ENCODE results near the gene PTPRN2. TPM values are rescaled to one million over a fixed set of nuclear protein-coding genes. Genes with fewer than 3 reads are reported as not detected.
"Not testable (repeated sequence)": the region's sequence is repeated elsewhere in the genome, so short reads cannot be mapped to it uniquely, and the experiment has no call there.

Gene PTPRN2
- total and polyA plus RNA-seq, 5 experiments from 2014 or later: 0.69 to 1.5 (median 0.99) TPM

DNA sequence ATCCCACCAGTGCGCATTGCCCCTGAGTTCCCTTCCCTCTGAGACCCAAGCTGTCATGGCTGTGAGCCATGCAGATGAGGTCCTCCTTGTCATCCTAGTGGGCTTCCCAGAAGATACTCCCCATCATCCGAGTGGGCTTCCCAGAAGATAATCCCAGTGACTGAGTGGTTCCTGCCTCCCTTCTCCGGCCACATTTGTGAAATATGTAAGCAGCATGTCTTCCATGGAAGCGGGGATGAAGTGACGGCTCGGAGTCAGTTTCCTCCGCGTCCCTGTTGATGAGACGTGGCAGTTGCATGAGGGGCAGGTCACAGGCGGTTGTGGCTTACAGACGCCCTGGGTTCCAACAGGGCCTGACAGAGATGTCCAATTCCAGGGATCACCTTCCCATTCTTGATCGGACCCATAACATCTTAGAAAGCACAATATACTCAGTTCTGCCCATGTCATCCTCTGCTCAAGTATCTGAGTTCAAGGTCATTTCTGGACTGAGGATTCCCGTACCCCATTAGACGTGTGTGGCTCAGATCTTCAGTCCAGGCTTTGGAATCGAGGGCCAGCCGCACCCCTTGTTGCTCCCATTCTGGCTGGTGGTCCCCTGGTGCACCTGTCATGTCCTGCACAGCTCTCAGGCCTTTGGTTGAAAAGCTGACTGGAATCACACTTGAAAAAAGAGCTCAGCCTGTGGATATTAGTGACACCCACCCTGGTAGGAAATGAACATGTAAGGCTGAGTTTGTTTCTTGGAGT is 166.9 kb downstream of the PTPRN2 start:
- H3K9me3 Mint-ChIP-seq: peaks cover 0 to 10% (median 0%) of the 10 kb centered on the region in 9 donors
- no peak overlapping the region for H3K4me3 Mint-ChIP-seq
- ATAC-seq: no peak
- DNase-seq: peak in 1 of 10 donors; percentile 32
- H3K27me3 Mint-ChIP-seq: peaks cover 0 to 10% (median 3%) of the 10 kb centered on the region in 5 donors
- no peak overlapping the region for H3K27ac Mint-ChIP-seq
- POLR2A ChIA-PET: no interaction called here
- no peaks in the 10 kb centered on the region for H3K36me3 Mint-ChIP-seq
- no peaks in the 10 kb centered on the region for H3K4me1 Mint-ChIP-seq

DNA sequence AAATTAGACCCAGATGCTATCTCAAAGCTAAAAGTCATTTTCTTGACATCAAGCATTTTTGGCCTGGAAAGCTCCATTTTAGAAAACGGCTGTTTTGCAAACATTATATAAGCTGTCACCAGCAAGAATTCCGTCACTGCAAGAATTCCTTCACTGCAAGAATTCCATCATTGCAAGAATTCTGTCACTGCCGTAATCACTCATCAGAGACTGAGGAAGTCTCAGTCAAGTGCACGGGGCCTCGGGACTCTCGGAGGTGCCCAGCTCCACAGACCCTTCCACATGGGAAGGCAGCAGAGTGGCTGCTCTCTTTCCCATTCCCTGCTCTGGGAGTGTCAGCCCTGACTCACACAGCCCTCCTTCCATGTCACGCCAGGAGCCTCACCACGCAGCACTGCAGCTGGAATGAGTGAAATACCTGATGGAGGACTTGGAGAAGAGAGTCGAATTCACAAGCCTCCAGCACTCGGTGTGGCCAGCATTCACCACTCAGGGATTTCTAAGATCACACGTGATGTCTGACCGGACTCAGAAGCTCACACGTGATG is 168.3 kb downstream of the PTPRN2 start:
- peak in 1 of 10 donors; percentile 46 for DNase-seq
- H3K27me3 Mint-ChIP-seq: peaks cover 0 to 10% (median 3%) of the 10 kb centered on the region in 5 donors

DNA sequence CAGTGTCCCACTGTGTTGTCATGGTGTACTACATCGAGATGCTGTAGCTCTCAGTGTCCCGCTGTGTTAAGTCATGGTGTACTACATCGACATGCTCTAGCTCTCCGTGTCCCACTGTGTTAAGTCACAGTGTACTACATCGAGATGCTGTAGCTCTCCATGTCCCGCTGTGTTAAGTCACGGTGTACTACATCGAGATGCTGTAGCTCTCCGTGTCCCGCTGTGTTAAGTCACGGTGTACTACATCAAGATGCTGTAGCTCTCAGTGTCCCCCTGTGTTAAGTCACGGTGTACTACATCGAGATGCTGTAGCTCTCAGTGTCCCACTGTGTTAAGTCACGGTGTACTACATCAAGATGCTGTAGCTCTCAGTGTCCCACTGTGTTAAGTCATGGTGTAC is 169.2 kb downstream of the PTPRN2 start:
- H3K4me1 Mint-ChIP-seq, H3K27ac Mint-ChIP-seq, ATAC-seq, POLR2A ChIA-PET, H3K36me3 Mint-ChIP-seq, H3K4me3 Mint-ChIP-seq, H3K27me3 Mint-ChIP-seq: not testable (repeated sequence)
- DNase-seq: peak in 1 of 10 donors; percentile 10
- peaks cover 0 to 10% (median 0%) of the 10 kb centered on the region in 9 donors for H3K9me3 Mint-ChIP-seq

More for the DNA sequence above, 168.3 kb downstream of the PTPRN2 start:
- H3K27ac Mint-ChIP-seq: no peak overlapping the region
- peaks cover 0 to 10% (median 0%) of the 10 kb centered on the region in 9 donors for H3K9me3 Mint-ChIP-seq
- POLR2A ChIA-PET: no interaction called here
- no peaks in the 10 kb centered on the region for H3K36me3 Mint-ChIP-seq
- no peaks in the 10 kb centered on the region for H3K4me1 Mint-ChIP-seq
- H3K4me3 Mint-ChIP-seq: no peak overlapping the region
- ATAC-seq: no peak

DNA sequence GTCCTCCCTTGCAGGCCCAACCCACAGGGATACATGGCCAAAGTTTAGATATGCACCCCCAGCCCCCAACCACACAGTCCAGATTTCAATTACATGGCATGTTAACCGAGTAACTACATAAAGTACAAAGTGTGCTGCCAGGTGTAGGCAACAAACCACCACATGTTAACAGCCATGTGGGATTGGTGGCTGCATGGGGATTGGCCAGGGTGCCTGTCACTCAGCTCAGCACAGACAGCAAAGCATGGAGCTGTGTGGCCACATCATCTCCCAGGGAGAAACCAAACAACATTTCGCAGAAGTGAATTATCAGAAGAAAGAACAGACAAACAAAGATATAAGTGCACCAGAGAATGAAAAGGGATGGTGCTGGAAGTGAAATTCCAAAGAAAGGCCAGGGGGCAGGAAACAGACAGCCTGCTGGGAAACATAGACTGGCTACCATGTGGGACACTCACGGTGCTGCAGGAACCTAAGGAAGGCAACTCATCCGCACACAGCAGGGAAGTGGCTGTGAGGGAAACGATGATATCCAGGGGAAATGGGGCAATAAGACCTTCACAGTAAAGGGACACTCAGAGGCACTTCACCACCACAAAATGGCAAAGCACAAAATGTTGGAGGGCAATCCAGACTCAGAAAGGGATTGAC is 171.2 kb downstream of the PTPRN2 start:
- POLR2A ChIA-PET: no interaction called here
- DNase-seq (peak in 1 of 10 donors; percentile 6), ATAC-seq (no peak)
- Mint-ChIP-seq H3K36me3 (no peaks in the 10 kb centered on the region), H3K4me3 (no peak overlapping the region), H3K27ac (no peak overlapping the region), H3K4me1 (no peaks in the 10 kb centered on the region), H3K27me3 (peaks cover 0 to 3% (median under 1%) of the 10 kb centered on the region in 5 donors), H3K9me3 (peaks cover 0 to 10% (median 0%) of the 10 kb centered on the region in 9 donors)

DNA sequence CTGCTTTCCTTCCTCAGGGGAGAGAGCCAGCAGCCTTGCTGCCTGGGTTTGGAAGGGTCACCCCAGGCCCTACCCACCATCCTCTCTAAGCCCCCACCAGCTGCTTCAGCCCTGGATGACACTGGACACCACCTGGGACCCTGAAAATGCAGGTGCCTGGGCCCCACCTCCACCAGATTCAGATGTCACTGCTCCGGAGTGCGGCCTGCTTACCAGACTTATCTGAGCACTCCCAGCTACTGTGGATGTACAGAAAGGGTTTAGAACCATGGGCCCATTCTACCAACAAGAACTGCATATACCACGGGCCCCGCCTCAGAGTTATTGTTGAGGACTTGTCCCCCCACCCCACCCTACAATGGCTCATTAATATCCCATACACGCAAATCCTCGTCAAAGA is 172.3 kb downstream of the PTPRN2 start:
- no peak for ATAC-seq
- POLR2A ChIA-PET: no interaction called here
- Mint-ChIP-seq H3K36me3 (no peaks in the 10 kb centered on the region), H3K27me3 (peaks cover 0 to 5% (median 3%) of the 10 kb centered on the region in 5 donors), H3K4me3 (no peak overlapping the region), H3K9me3 (peaks cover 0 to 10% (median 0%) of the 10 kb centered on the region in 9 donors), H3K4me1 (no peaks in the 10 kb centered on the region), H3K27ac (no peak overlapping the region)
- DNase-seq: peak in 1 of 10 donors; percentile 27

DNA sequence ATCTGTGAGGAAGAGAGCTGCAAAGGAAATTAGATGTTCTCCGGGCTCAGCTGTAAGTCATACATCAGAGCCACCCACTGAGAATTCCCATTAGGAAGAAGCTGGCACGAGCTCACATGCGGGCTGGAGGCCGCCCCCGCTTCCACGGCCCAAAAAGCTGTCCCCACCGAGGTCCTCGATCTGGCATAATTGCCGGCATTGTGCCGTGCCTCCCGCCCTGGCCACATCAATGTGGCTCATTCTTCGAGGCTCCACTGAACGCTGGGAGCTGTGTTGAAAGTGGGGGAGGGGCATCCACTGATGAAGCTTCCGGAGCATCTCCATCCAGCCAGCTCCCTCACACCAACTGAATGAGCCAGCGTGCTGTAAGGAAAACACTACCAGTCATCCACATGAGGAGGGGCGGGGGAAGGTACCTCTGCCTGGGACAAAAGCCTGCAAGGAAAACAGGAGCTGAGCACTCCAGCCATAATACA is 173.1 kb downstream of the PTPRN2 start:
- H3K9me3 Mint-ChIP-seq: peaks cover 0 to 10% (median 0%) of the 10 kb centered on the region in 9 donors
- no peaks in the 10 kb centered on the region for H3K36me3 Mint-ChIP-seq
- no peak overlapping the region for H3K27ac Mint-ChIP-seq
- H3K4me3 Mint-ChIP-seq: no peak overlapping the region
- ATAC-seq (no peak), DNase-seq (peak in 1 of 10 donors; percentile 16)
- peaks cover 0 to 12% (median 7%) of the 10 kb centered on the region in 5 donors for H3K27me3 Mint-ChIP-seq
- H3K4me1 Mint-ChIP-seq: no peaks in the 10 kb centered on the region
- POLR2A ChIA-PET: no interaction called here

DNA sequence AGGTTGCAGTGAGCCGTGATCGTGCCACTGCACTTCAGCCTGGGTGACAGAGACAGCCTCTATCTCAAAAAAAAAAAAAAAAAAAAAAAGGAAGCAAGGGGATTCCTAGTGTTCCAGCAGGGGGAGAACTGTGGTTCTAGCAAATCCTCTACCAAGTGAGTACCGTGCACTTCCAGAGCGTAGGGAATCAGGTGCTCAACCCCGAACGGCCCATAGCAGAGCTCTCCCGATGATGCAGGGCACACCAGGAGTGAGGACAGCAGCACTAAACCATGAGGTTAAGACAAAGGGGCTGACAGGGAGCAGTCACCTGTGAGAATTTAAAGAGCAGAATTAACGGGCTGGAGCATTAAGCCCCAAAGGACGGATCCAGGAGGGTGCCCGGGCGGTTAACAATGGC is 173.6 kb downstream of the PTPRN2 start:
- DNase-seq (no peak), ATAC-seq (no peak)
- POLR2A ChIA-PET: no interaction called here
- Mint-ChIP-seq H3K4me1 (no peaks in the 10 kb centered on the region), H3K27me3 (peaks cover 0 to 12% (median 7%) of the 10 kb centered on the region in 5 donors), H3K27ac (no peak overlapping the region), H3K9me3 (peaks cover 0 to 10% (median 0%) of the 10 kb centered on the region in 9 donors), H3K36me3 (no peaks in the 10 kb centered on the region), H3K4me3 (no peak overlapping the region)

DNA sequence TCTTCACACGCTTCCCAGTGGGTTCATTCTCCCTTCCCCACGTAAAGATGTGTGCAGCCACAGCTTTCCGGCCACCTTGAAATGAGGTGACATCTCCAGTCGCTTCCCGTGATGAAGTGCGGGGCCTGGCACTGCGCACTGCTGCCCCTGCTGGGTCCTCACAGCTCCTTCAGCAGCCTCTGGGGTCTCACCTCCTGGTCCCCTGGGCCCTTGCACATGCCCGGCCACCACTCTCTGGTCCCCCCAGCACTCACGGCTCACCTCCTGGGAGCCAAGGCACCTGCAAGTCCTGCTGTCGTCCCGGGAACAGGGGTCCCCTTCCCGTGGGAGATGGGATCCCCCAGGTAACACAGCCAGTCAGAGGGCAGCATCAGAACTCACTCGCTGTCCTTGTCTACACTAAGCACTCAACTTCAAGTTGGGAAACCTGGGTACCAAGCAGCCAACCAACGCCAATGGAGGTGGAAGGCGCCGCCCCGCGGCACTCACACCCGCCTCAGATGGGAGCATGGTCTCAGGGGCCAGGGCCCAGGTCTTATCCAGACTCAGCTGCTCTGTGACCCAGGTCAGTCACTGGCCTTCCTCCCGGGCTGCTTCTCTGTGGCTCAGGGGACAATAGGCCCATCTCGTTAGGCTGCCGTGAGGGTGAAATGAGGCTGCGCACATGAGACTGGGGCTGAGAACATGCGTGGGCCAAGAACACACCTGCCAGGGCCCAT is 176.2 kb downstream of the PTPRN2 start:
- Mint-ChIP-seq H3K27ac (no peak overlapping the region), H3K4me3 (no peak overlapping the region), H3K4me1 (no peaks in the 10 kb centered on the region), H3K36me3 (no peaks in the 10 kb centered on the region), H3K27me3 (peaks cover 0 to 12% (median 7%) of the 10 kb centered on the region in 5 donors), H3K9me3 (no peaks in the 10 kb centered on the region)
- DNase-seq: peak in 1 of 10 donors; percentile 41
- no peak for ATAC-seq
- POLR2A ChIA-PET: no interaction called here

DNA sequence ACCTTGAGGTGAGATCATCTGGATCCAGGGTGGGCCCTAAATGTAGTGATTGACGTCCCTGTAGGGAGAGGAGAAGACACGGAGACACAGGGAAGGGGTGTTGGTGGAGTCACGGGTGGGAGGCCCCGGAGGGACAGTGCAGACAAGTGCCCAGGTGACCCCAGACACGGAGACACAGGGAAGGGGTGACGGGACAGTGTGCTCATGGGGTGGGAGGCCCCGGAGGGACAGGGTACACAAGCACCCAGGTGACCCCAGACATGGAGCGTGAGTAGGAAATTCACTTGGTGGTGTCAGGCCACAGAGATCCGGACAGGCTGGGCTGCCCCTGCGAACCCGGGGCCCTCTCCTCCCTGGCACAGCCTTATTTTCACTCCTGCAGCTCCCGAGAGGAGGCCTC is 176.9 kb downstream of the PTPRN2 start:
- H3K27ac Mint-ChIP-seq: no peak overlapping the region
- no peak for ATAC-seq
- DNase-seq: peak in 1 of 10 donors; percentile 44

DNA sequence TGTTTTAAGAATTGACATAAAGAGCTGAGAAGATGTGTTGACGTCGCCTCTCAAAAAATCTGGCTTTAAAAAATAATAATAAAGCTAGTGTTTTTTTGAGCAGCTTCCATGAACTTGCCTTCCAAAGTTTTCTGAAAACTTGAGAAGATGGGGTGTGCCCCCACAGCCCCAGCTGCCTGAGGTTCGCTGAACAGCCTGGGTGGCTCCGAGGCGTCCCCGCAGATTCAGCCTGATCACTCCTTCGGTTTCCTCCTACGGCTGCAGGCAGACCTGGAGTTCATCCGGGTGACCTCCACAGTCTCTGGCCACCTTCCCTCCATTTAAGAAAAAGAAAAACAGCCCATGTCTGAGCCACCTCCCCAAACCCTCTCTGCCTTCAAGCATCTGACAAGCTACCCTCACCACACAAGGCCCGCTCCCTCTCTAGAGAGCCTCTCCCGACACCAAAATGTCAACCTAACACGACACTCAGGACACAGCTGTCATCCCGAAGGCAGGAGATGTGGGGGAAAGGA is 177.8 kb downstream of the PTPRN2 start:
- DNase-seq: peak in 1 of 10 donors; percentile 30
- POLR2A ChIA-PET: no interaction called here
- no peaks in the 10 kb centered on the region for H3K4me1 Mint-ChIP-seq

More for the DNA sequence above, 176.9 kb downstream of the PTPRN2 start:
- Mint-ChIP-seq H3K9me3 (no peaks in the 10 kb centered on the region), H3K4me1 (no peaks in the 10 kb centered on the region), H3K36me3 (no peaks in the 10 kb centered on the region), H3K4me3 (no peak overlapping the region), H3K27me3 (peaks cover 0 to 12% (median 7%) of the 10 kb centered on the region in 5 donors)
- POLR2A ChIA-PET: no interaction called here

DNA sequence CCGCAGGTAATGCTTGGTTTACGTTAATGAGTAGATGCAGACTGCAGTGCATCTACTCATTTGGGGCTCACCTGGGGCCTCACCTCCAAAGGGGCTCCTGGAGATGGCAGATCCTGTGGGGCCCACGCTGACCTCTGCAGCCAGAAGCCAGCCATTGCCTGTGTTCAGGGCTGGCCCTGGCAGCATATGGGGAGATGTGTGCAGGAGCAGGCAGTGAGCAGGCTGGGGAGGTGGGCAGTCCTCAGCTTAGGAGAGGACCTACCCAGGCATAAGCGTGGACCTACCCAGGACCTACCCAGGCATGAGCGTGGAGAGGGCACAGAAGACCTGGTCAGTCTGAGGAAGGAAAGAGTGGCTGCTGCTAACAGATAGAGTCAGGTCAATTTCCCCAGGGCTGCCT is 178.5 kb downstream of the PTPRN2 start:
- POLR2A ChIA-PET: no interaction called here
- no peaks in the 10 kb centered on the region for H3K9me3 Mint-ChIP-seq
- no peaks in the 10 kb centered on the region for H3K36me3 Mint-ChIP-seq
- H3K27ac Mint-ChIP-seq: no peak overlapping the region
- no peaks in the 10 kb centered on the region for H3K4me1 Mint-ChIP-seq
- peaks cover 0 to 12% (median 7%) of the 10 kb centered on the region in 5 donors for H3K27me3 Mint-ChIP-seq
- DNase-seq: peak in 1 of 10 donors; percentile 32
- no peak overlapping the region for H3K4me3 Mint-ChIP-seq
- ATAC-seq: no peak

More for the DNA sequence above, 177.8 kb downstream of the PTPRN2 start:
- Mint-ChIP-seq H3K27ac (no peak overlapping the region), H3K4me3 (no peak overlapping the region), H3K36me3 (no peaks in the 10 kb centered on the region), H3K9me3 (no peaks in the 10 kb centered on the region), H3K27me3 (peaks cover 0 to 12% (median 7%) of the 10 kb centered on the region in 5 donors)
- ATAC-seq: no peak

DNA sequence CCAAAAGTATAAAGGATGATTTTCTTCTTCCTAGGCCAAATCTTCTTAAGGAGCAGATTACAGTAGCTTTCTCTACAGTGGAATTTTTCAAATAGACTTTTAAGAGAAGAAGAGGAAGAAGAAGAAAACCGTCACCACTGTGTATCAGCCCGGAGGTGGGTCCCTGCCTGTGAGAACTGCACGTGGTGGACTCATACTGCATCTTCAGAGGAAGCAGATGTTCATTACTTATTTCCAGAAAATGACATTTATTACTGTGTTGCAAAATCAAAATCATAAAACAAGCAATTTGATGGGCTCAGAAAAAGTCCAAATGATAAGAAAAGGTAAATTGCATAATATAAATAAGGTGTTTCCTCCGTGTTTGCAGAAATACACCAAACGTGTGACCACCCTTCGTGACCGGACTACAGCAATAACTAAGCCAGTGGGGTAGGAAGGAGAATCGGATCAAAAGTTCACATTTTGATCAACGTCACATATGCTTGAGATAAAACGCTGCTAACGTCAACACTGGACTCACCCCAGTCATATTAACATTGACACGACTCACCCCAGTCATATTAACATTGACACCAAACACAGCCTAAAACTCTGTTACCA is 179.2 kb downstream of the PTPRN2 start:
- POLR2A ChIA-PET: no interaction called here
- ATAC-seq (no peak), DNase-seq (no peak)
- Mint-ChIP-seq H3K27ac (no peak overlapping the region), H3K36me3 (no peaks in the 10 kb centered on the region), H3K9me3 (no peaks in the 10 kb centered on the region), H3K4me1 (no peaks in the 10 kb centered on the region), H3K27me3 (peaks cover 0 to 12% (median 7%) of the 10 kb centered on the region in 5 donors), H3K4me3 (no peak overlapping the region)

Data from naive thymus-derived CD8-positive, alpha-beta T cell (primary cell).